HL-60 (cell line): ENCODE measurements around the gene NFIC.

Experiments used
- CTCF ChIP-seq: IDR thresholded peaks from one replicate; pipeline ENCODE4 v1.5.1; 2011; ENCODE audit warnings: low read length, control low read depth, inconsistent platforms; ENCODE audit not compliant: insufficient read depth
- GABPA ChIP-seq: IDR thresholded peaks from 2 replicates; pipeline ENCODE4 v1.6.1; 2012; ENCODE audit warnings: low read depth
- POLR2AphosphoS5 ChIP-seq: IDR thresholded peaks from 2 replicates; pipeline ENCODE4 v1.6.1; 2012; ENCODE audit warnings: low read depth
- REST ChIP-seq: IDR thresholded peaks from 2 replicates; pipeline ENCODE4 v1.6.1; 2012; ENCODE audit warnings: low read depth; ENCODE audit not compliant: insufficient replicate concordance
- SPI1 ChIP-seq: IDR thresholded peaks from 2 replicates; pipeline ENCODE4 v1.6.1; 2012; ENCODE audit warnings: low read depth, mild to moderate bottlenecking, borderline replicate concordance

- no peak for TF ChIP-seq CTCF
- no peak for TF ChIP-seq POLR2AphosphoS5
- TF ChIP-seq REST = no peak
- no peak for TF ChIP-seq GABPA
- TF ChIP-seq SPI1 = no peak
Observed at GRCh38 chr19:3351702-3352447, 14.5 kb upstream of the NFIC start.
